Measurements from ENCODE around the gene TIMM10B. TPM values are rescaled to one million over a fixed set of nuclear protein-coding genes. Genes with fewer than 3 reads are reported as not detected.
"Not testable (repeated sequence)": the region's sequence is repeated elsewhere in the genome, so short reads cannot be mapped to it uniquely, and the experiment has no call there.

Gene TIMM10B
- total and polyA plus RNA-seq, 7 donors: 12.5 to 32.8 (median 16.5) TPM

GRCh38 chr11:6505577-6506240 is 24.4 kb downstream of the TIMM10B start:
- intact Hi-C loops (cut with DNase I): loop anchor here in 1 of 2 donors (1.0 to 2.0 kb wide), 2 partner anchors 65 to 127 kb away; partner anchors contain the start of gene HPX

GRCh38 chr11:6516865-6517264 is 35.6 kb downstream of the TIMM10B start:
- peaks cover 0 to 57% of the 10 kb centered on the region in 2 donors for H3K36me3 ChIP-seq (ENCODE audit: insufficient read depth in 1 of 2, low read depth in 1 of 2)
- DNase-seq (no peak), ATAC-seq (no peak)
- no peak for TF ChIP-seq CTCF (IDR thresholded peaks at IDR 0.05)
- intact Hi-C loops (cut with DNase I): no loop called here
- H3K27me3 ChIP-seq (ENCODE audit: insufficient read depth in 3 of 3, low read length in 2 of 3): no peaks in the 10 kb centered on the region
- H3K27ac ChIP-seq: no peak overlapping the region
- no peaks in the 10 kb centered on the region for H3K9me3 ChIP-seq
- no peak overlapping the region for H3K4me3 ChIP-seq
- no peaks in the 10 kb centered on the region for H3K4me1 ChIP-seq

More at GRCh38 chr11:6505577-6506240, 24.4 kb downstream of the TIMM10B start:
- H3K9me3 ChIP-seq: no peaks in the 10 kb centered on the region
- H3K4me3 ChIP-seq: no peak overlapping the region
- WGBS, 3 donors: 58 to 67% (median 66%) methylated on average over 2 of the region's 2 CpGs
- DNase-seq: no peak
- no peaks in the 10 kb centered on the region for H3K4me1 ChIP-seq
- TF ChIP-seq CTCF (IDR thresholded peaks at IDR 0.05): peak; percentile 73
- no peak overlapping the region for H3K27ac ChIP-seq
- H3K27me3 ChIP-seq (ENCODE audit: insufficient read depth in 3 of 3, low read length in 2 of 3): no peaks in the 10 kb centered on the region
- peaks cover 0 to 52% of the 10 kb centered on the region in 2 donors for H3K36me3 ChIP-seq (ENCODE audit: insufficient read depth in 1 of 2, low read depth in 1 of 2)
- ATAC-seq: peak; percentile 49 to 76 (median 72)

- peaks cover 0 to 39% of the 10 kb centered on the region in 2 donors for H3K36me3 ChIP-seq (ENCODE audit: insufficient read depth in 1 of 2, low read depth in 1 of 2)
- H3K27me3 ChIP-seq (ENCODE audit: insufficient read depth in 3 of 3, low read length in 2 of 3): no peaks in the 10 kb centered on the region
- H3K9me3 ChIP-seq: no peaks in the 10 kb centered on the region
- 87 to 92% (median 92%) methylated on average over 3 of the region's 3 CpGs for WGBS, 3 donors
- no peak for DNase-seq
- TF ChIP-seq CTCF (IDR thresholded peaks at IDR 0.05): no peak
- no peak for ATAC-seq
- no peak overlapping the region for H3K27ac ChIP-seq
- intact Hi-C loops (cut with DNase I): no loop called here
- no peak overlapping the region for H3K4me3 ChIP-seq
- no peaks in the 10 kb centered on the region for H3K4me1 ChIP-seq
These were observed 39.0 kb downstream of the TIMM10B start for GRCh38 chr11:6520265-6520664.

- WGBS, 3 donors: 95 to 98% (median 98%) methylated on average over 3 of the region's 3 CpGs
- H3K9me3 ChIP-seq; ATAC-seq; intact Hi-C loops (cut with DNase I); H3K4me1 ChIP-seq; H3K27me3 ChIP-seq (ENCODE audit: insufficient read depth in 3 of 3, low read length in 2 of 3); H3K27ac ChIP-seq; H3K4me3 ChIP-seq; DNase-seq: not testable (repeated sequence)
- H3K36me3 ChIP-seq (ENCODE audit: insufficient read depth in 1 of 2, low read depth in 1 of 2): peaks cover 0 to 34% of the 10 kb centered on the region in 2 donors
These were observed 40.6 kb downstream of the TIMM10B start for GRCh38 chr11:6521946-6522345.

- Histone ChIP-seq H3K4me1 (no peaks in the 10 kb centered on the region), H3K9me3 (no peaks in the 10 kb centered on the region), H3K27ac (no peak overlapping the region), H3K36me3 (ENCODE audit: insufficient read depth in 1 of 2, low read depth in 1 of 2) (peaks cover 6 to 33% of the 10 kb centered on the region in 2 donors), H3K4me3 (no peak overlapping the region), H3K27me3 (ENCODE audit: insufficient read depth in 3 of 3, low read length in 2 of 3) (no peaks in the 10 kb centered on the region)
- DNase-seq (no peak), ATAC-seq (no peak)
- intact Hi-C loops (cut with DNase I): no loop called here
- 35 to 93% (median 41%) methylated on average over 1 of the region's 1 CpG for WGBS, 3 donors
- no peak for TF ChIP-seq CTCF (IDR thresholded peaks at IDR 0.05)
These were observed 42.0 kb downstream of the TIMM10B start for GRCh38 chr11:6523253-6523652.
